GM18505 (cell line): ENCODE data around the gene PLXNA1.

ENCODE experiments used
- ATAC-seq: cut with Tn5 transposase; IDR thresholded peaks from one replicate; pipeline ENCODE4 v1.9.1; 2021; ENCODE audit not compliant: unreplicated experiment
- POLR2A ChIP-seq: IDR thresholded peaks from 4 replicates; pipeline ENCODE4 v1.6.1; 2011; ENCODE audit warnings: borderline replicate concordance; ENCODE audit not compliant: insufficient read depth, insufficient read length; ENCODE audit errors: extremely low read depth

Gene PLXNA1

GRCh38 chr3:126983653-126984390 lies 907 bp downstream of the PLXNA1 start:
- ATAC-seq: peak; percentile 4

GRCh38 chr3:126984391-126985131 lies 1.6 kb downstream of the PLXNA1 start:
- TF ChIP-seq POLR2A: no peak
- no peak for ATAC-seq

More at GRCh38 chr3:126983653-126984390, 907 bp downstream of the PLXNA1 start:
- TF ChIP-seq POLR2A: no peak

- no peak for TF ChIP-seq POLR2A
- ATAC-seq: no peak
Observed at GRCh38 chr3:126985132-126985985, 2.4 kb downstream of the PLXNA1 start.

- no peak for TF ChIP-seq POLR2A
- no peak for ATAC-seq
Observed at GRCh38 chr3:126986001-126986400, 3.1 kb downstream of the PLXNA1 start.

- no peak for ATAC-seq
- TF ChIP-seq POLR2A: no peak
Observed at GRCh38 chr3:126987129-126987528, 4.2 kb downstream of the PLXNA1 start.

- ATAC-seq: no peak
- no peak for TF ChIP-seq POLR2A
Observed at GRCh38 chr3:126987596-126987995, 4.7 kb downstream of the PLXNA1 start.

- no peak for ATAC-seq
- TF ChIP-seq POLR2A: no peak
Observed at GRCh38 chr3:126988451-126989021, 5.6 kb downstream of the PLXNA1 start.

- TF ChIP-seq POLR2A: no peak
- no peak for ATAC-seq
Observed at GRCh38 chr3:126989316-126990023, 6.6 kb downstream of the PLXNA1 start.

- TF ChIP-seq POLR2A: no peak
- ATAC-seq: no peak
Observed at GRCh38 chr3:126990024-126990700, 7.2 kb downstream of the PLXNA1 start.

GRCh38 chr3:126990890-126991289 lies 8.0 kb downstream of the PLXNA1 start:
- no peak for TF ChIP-seq POLR2A
- ATAC-seq: no peak

- TF ChIP-seq POLR2A: no peak
- ATAC-seq: no peak
Observed at GRCh38 chr3:126991366-126992200, 8.7 kb downstream of the PLXNA1 start.
